Astrocyte (in vitro differentiated cells and primary cell): ENCODE measurements around the gene BECN2.

Experiments used
- EZH2 ChIP-seq: IDR thresholded peaks from 2 replicates; pipeline ENCODE4 v1.6.1; 2012; ENCODE audit warnings: mild to moderate bottlenecking, low read length, inconsistent platforms; ENCODE audit not compliant: insufficient read depth
- TF ChIP-seq, protein P1 (sequence below): IDR thresholded peaks from 2 replicates; pipeline ENCODE4 v1.5.1; 2011; ENCODE audit warnings: low read depth, mild to moderate bottlenecking, inconsistent platforms, low read length, moderate library complexity; ENCODE audit not compliant: insufficient read depth

GRCh38 chr1:241976229-241976628 is 18.7 kb downstream of the BECN2 start:
- TF ChIP-seq, protein P1, sequence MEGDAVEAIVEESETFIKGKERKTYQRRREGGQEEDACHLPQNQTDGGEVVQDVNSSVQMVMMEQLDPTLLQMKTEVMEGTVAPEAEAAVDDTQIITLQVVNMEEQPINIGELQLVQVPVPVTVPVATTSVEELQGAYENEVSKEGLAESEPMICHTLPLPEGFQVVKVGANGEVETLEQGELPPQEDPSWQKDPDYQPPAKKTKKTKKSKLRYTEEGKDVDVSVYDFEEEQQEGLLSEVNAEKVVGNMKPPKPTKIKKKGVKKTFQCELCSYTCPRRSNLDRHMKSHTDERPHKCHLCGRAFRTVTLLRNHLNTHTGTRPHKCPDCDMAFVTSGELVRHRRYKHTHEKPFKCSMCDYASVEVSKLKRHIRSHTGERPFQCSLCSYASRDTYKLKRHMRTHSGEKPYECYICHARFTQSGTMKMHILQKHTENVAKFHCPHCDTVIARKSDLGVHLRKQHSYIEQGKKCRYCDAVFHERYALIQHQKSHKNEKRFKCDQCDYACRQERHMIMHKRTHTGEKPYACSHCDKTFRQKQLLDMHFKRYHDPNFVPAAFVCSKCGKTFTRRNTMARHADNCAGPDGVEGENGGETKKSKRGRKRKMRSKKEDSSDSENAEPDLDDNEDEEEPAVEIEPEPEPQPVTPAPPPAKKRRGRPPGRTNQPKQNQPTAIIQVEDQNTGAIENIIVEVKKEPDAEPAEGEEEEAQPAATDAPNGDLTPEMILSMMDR, result no peak
- TF ChIP-seq EZH2, result no peak
